Small intestine (tissue), 7 donors: ENCODE measurements around the gene DNAH9. TPM values are rescaled to one million over a fixed set of nuclear protein-coding genes. Genes with fewer than 3 reads are reported as not detected.

Experiments
- DNase-seq, 2 donors: peaks; one replicate each; pipeline versions ENCODE4 v3.0.0 to v3.0.0-alpha.2; 2013
- FAIRE-seq: peaks from 2 replicates; lab custom pipeline; 2012; peaks lifted over from hg19 to GRCh38; lab: Jason Lieb, UNC
- H3K27ac ChIP-seq, 3 donors: one replicate each; pipeline ENCODE4 v1.5.1; 2013; ENCODE audit warnings: low read length in 2 of 3, mild to moderate bottlenecking in 2 of 3, control low read depth in 1 of 3, inconsistent platforms in 1 of 3, low read depth in 1 of 3, moderate library complexity in 1 of 3
- H3K27me3 ChIP-seq, 3 donors: one replicate each; pipeline ENCODE4 v1.6.1; 2013; ENCODE audit warnings: low read length in 3 of 3, inconsistent platforms in 1 of 3; ENCODE audit not compliant: control insufficient read depth in 3 of 3, insufficient read depth in 3 of 3
- H3K36me3 ChIP-seq, 3 donors: one replicate each; pipeline ENCODE4 v1.6.1; 2013; ENCODE audit warnings: low read length in 3 of 3, inconsistent platforms in 1 of 3, low read depth in 1 of 3, mild to moderate bottlenecking in 1 of 3, moderate library complexity in 1 of 3; ENCODE audit not compliant: control insufficient read depth in 3 of 3, insufficient read depth in 2 of 3
- H3K4me1 ChIP-seq, 3 donors: one replicate each; pipeline ENCODE4 v1.6.1; 2013; ENCODE audit warnings: low read length in 2 of 3, inconsistent platforms in 1 of 3, low read depth in 1 of 3, mild to moderate bottlenecking in 1 of 3, moderate library complexity in 1 of 3; ENCODE audit not compliant: control insufficient read depth in 3 of 3, insufficient read depth in 2 of 3
- H3K4me3 ChIP-seq, 3 donors: one replicate each; pipeline ENCODE4 v1.5.1; 2013; ENCODE audit warnings: low read length in 3 of 3, control low read depth in 1 of 3, inconsistent platforms in 1 of 3, low read depth in 1 of 3, mild to moderate bottlenecking in 1 of 3, moderate library complexity in 1 of 3
- H3K9me3 ChIP-seq, 2 donors: one replicate each; pipeline ENCODE4 v1.6.1; 2013; ENCODE audit warnings: low read depth in 1 of 2, low read length in 1 of 2; ENCODE audit not compliant: control insufficient read depth in 2 of 2, insufficient read depth in 1 of 2
- WGBS, 3 donors: extraction: QIAGEN DNeasy Blood & Tissue Kit; methylation state at CpG; one replicate each; pipeline ENCODE4 v1.1.7; 2013; 5-methylcytosine and 5-hydroxymethylcytosine counted together
- polyA plus RNA-seq, 4 donors: library from polyadenylated mRNA; stranded (reverse) in 3 of 4; unstranded in 1 of 4; fragments of 200-250 nt in 3 of 4; fragments of 120-200 nt in 1 of 4; gene quantifications; one replicate each; pipeline versions ENCODE4 v1.2.1 to v1.2.3, GENCODE V29; 2013
- donor health status: healthy with polysubstance abuse.
- donor health status: control.
- donor health status: control.
- donor health status: Bipolar disorder and iron deficiency.
- donor health status: healthy.

Gene DNAH9
- polyA plus RNA-seq, 4 donors, result 0.07 to 0.24 TPM; not detected in 2

DNA sequence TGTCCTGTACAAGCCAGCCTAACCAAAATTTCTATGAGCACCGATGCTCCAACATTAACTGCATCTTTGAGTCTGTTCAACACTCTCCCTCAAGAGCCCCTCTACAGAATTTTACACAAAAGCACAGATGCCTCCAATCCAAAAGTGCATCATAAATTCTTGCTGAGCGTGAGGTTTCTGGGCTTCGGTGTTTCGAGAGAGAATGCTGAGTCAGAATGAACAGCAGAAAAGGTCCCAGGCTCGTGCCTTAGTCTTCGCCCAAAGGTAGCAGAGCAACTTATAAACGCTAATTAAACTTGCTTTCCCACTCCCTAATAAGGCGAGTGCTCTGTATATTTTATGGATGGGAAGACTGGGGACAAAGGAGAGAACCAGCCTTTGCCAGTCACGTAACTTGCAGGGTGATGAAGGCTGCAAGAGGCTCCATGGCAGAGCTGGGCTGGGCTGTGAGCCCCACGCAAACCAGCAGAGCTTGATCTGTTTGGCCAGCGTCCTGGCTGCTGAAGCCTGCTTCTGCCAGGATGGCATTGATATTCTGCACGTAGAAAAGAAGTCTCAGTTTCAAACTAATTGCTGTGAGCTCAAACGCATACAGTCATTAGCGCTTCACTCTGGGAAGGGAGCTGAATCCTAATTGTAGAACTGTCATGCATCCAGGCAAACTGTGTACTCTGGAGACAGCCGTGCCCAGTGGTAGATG, 138.5 kb downstream of the DNAH9 start:
- Histone ChIP-seq H3K4me1 (no peaks in the 10 kb centered on the region), H3K27me3 (no peaks in the 10 kb centered on the region), H3K9me3 (no peaks in the 10 kb centered on the region), H3K4me3 (no peak overlapping the region), H3K36me3 (no peaks in the 10 kb centered on the region), H3K27ac (no peak overlapping the region)
- 73 to 76% (median 73%) methylated on average over 15 of the region's 15 CpGs for WGBS, 3 donors
- FAIRE-seq (no peak), DNase-seq (no peak)

DNA sequence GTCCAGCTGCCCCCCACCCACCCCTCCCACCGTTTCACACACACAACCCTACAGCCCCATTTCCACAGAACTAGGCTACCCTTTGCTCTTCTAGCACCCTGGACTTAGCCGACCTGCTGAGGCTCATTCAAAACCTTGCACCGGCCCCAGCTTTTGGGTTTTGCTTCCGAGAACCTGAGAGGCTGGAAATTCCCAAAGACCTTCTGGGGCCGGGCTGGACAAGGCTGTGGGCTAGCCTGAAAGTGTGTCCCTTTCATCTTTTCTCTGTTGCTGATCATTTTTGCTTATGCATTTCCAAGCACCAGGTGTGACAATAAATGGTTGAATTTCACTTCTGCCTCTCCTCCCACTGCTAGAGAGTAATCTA, 139.0 kb downstream of the DNAH9 start:
- Histone ChIP-seq H3K36me3 (no peaks in the 10 kb centered on the region), H3K9me3 (no peaks in the 10 kb centered on the region), H3K4me1 (no peaks in the 10 kb centered on the region), H3K27me3 (no peaks in the 10 kb centered on the region), H3K27ac (no peak overlapping the region), H3K4me3 (no peak overlapping the region)
- 70 to 76% (median 73%) methylated on average over 5 of the region's 5 CpGs for WGBS, 3 donors
- FAIRE-seq (no peak), DNase-seq (no peak)

DNA sequence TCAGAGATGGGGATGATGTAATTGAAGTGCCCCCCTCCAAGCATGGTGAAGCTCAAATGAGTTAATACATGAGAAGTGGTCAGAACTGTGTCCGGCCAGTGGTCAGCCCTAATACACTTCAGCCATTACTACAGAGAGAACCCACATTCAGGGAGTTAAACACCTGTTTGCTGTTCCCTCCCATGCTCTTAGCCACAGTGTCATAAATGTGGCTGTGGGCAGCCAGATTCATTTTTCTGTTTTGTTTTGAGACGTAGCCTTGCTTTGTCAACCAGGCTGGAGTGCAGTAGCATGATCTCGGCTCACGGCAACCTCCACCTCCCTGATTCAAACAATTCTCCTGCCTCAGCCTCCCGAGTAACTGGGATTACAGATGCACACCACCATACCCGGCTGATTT, 139.9 kb downstream of the DNAH9 start:
- no peaks in the 10 kb centered on the region for H3K36me3 ChIP-seq
- 84 to 90% (median 86%) methylated on average over 6 of the region's 6 CpGs for WGBS, 3 donors
- no peaks in the 10 kb centered on the region for H3K9me3 ChIP-seq
- FAIRE-seq (no peak), DNase-seq (no peak)
- H3K27ac ChIP-seq, result no peak overlapping the region
- H3K4me3 ChIP-seq, result no peak overlapping the region
- H3K4me1 ChIP-seq, result no peaks in the 10 kb centered on the region
- H3K27me3 ChIP-seq, result no peaks in the 10 kb centered on the region

DNA sequence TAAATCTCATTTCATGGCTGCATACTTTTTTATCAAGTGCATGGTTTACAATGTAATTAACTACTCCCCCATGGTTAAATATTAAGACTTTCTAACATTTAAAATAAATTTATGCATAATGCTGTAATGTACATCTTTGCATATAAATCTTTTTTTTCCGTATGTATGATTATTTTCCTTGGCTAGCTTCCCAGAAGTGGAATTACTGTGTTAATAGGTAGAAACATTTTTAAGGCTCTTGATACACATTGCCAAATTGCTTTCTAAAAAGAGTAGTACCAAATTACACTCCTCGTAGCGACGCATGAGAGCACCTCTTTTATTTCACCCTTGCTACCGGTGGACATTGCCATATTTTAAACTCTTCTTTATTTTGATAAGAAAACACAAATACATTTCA, 141.1 kb downstream of the DNAH9 start:
- 71 to 81% (median 76%) methylated on average over 5 of the region's 5 CpGs for WGBS, 3 donors
- no peak overlapping the region for H3K27ac ChIP-seq
- H3K4me3 ChIP-seq, result no peak overlapping the region
- H3K27me3 ChIP-seq, result no peaks in the 10 kb centered on the region
- FAIRE-seq, result no peak
- no peaks in the 10 kb centered on the region for H3K9me3 ChIP-seq
- H3K36me3 ChIP-seq, result no peaks in the 10 kb centered on the region
- no peaks in the 10 kb centered on the region for H3K4me1 ChIP-seq
- DNase-seq, result no peak

DNA sequence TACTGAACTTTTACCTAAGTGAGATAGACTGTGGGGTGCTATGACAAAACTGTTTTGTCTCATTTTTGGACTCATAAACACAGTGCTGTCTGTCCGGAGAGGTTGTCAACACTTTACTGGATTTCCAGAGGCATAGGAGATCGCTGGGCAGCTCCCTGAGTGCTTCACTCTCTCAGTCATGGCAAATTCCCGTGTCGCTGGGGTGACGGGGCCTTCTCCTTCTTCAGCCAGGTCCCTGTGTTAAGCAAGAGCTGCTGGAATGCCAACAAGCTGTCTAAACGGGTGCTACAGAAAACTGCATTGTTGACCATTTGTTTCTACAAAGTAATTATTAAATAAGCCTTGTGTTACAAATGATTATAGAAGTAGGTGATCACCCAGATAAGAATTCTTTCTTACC, 141.6 kb downstream of the DNAH9 start:
- FAIRE-seq (no peak), DNase-seq (no peak)
- no peak overlapping the region for H3K4me3 ChIP-seq
- H3K9me3 ChIP-seq, result no peaks in the 10 kb centered on the region
- H3K4me1 ChIP-seq, result no peaks in the 10 kb centered on the region
- no peaks in the 10 kb centered on the region for H3K36me3 ChIP-seq
- H3K27ac ChIP-seq, result no peak overlapping the region
- H3K27me3 ChIP-seq, result no peaks in the 10 kb centered on the region
- WGBS, 3 donors, result 65 to 68% (median 68%) methylated on average over 6 of the region's 6 CpGs

DNA sequence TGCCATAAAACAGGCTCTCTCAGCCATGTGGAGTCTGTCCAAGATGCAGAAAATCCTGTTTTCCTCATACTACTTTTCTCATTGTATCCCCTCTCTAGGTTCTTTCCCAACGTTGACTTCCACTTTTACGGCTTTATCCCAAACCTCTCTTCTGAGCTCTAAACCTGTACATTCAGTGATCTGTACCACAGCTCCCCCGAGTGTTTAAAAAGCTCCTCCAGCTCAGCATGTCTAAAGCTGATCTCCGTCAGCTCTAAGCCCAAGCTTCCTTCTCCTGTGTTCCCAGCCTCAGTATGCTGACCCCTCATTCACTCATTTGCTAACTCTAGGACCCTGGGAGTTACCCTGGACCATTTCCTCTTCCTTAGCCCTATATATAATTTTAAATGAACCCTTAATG, 144.6 kb downstream of the DNAH9 start:
- no peak for FAIRE-seq
- DNase-seq, result peak; percentile 4 to 19
- Histone ChIP-seq H3K27me3 (no peaks in the 10 kb centered on the region), H3K36me3 (no peaks in the 10 kb centered on the region), H3K9me3 (no peaks in the 10 kb centered on the region), H3K4me1 (no peaks in the 10 kb centered on the region), H3K27ac (no peak overlapping the region), H3K4me3 (no peak overlapping the region)
- WGBS, 3 donors, result 14 to 35% (median 27%) methylated on average over 4 of the region's 4 CpGs

DNA sequence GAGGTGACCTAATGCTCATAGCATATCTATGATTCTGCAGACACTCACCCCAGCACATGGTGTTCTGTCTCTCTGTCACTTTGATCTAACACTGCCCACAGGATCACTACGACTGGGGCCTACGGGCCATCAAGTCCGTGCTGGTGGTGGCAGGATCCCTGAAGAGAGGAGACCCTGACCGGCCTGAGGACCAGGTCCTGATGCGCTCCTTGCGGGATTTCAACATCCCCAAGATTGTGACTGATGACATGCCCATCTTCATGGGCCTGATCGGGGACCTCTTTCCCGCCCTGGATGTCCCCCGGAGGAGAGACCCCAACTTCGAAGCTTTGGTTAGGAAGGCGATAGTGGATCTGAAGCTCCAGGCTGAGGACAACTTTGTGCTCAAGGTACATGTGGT, 146.4 kb downstream of the DNAH9 start:
- DNase-seq, result no peak
- 86 to 94% (median 92%) methylated on average over 11 of the region's 11 CpGs for WGBS, 3 donors
- H3K9me3 ChIP-seq, result no peaks in the 10 kb centered on the region
- H3K4me3 ChIP-seq, result no peak overlapping the region
- H3K4me1 ChIP-seq, result no peaks in the 10 kb centered on the region
- FAIRE-seq, result no peak
- no peaks in the 10 kb centered on the region for H3K27me3 ChIP-seq
- H3K36me3 ChIP-seq, result no peaks in the 10 kb centered on the region
- no peak overlapping the region for H3K27ac ChIP-seq

DNA sequence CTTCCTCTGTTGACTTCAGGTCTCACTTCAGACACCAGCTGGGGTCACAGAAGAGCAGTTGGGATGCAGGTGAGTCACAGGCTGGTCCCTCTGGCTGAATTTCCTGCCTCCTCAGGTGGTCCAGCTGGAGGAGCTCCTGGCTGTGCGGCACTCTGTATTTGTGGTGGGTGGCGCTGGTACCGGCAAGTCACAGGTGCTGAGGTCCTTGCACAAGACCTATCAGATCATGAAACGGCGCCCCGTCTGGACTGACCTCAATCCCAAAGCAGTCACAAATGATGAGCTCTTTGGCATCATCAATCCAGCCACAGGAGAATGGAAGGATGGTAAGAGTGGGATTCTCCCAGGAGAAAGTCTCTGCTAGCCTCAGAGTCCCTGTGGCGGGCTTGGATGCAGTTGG, 149.2 kb downstream of the DNAH9 start:
- Histone ChIP-seq H3K36me3 (no peaks in the 10 kb centered on the region), H3K9me3 (no peaks in the 10 kb centered on the region), H3K27me3 (no peaks in the 10 kb centered on the region), H3K4me1 (no peaks in the 10 kb centered on the region), H3K27ac (no peak overlapping the region), H3K4me3 (no peak overlapping the region)
- WGBS, 3 donors, result 85 to 89% (median 85%) methylated on average over 7 of the region's 7 CpGs
- FAIRE-seq (no peak), DNase-seq (no peak)

DNA sequence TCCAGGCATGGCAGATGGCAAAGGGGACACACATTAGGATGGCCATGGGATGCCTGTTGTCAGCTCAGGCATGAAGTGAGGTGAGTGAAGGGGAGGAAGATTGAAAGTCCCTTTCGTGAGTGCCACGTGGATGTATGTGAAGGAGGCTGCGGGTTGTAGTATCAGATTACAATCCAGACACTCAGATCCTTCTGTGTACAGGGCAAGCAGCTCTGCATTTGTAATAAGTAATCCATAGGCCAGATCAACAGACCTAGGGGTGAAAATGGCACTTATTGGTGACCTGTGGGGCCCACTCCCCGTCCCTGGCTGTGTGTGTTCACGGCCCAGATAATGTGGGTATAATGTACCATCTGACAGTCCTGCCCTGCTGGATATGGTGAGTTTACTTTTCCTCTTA, 159.5 kb downstream of the DNAH9 start:
- Histone ChIP-seq H3K9me3 (no peaks in the 10 kb centered on the region), H3K27me3 (no peaks in the 10 kb centered on the region), H3K4me1 (no peaks in the 10 kb centered on the region), H3K4me3 (no peak overlapping the region), H3K27ac (no peak overlapping the region), H3K36me3 (no peaks in the 10 kb centered on the region)
- no peak for FAIRE-seq
- DNase-seq, result no peak
- WGBS, 3 donors, result 40 to 59% (median 51%) methylated on average over 5 of the region's 5 CpGs
